ENCODE data around the gene GSTO2.

DNA sequence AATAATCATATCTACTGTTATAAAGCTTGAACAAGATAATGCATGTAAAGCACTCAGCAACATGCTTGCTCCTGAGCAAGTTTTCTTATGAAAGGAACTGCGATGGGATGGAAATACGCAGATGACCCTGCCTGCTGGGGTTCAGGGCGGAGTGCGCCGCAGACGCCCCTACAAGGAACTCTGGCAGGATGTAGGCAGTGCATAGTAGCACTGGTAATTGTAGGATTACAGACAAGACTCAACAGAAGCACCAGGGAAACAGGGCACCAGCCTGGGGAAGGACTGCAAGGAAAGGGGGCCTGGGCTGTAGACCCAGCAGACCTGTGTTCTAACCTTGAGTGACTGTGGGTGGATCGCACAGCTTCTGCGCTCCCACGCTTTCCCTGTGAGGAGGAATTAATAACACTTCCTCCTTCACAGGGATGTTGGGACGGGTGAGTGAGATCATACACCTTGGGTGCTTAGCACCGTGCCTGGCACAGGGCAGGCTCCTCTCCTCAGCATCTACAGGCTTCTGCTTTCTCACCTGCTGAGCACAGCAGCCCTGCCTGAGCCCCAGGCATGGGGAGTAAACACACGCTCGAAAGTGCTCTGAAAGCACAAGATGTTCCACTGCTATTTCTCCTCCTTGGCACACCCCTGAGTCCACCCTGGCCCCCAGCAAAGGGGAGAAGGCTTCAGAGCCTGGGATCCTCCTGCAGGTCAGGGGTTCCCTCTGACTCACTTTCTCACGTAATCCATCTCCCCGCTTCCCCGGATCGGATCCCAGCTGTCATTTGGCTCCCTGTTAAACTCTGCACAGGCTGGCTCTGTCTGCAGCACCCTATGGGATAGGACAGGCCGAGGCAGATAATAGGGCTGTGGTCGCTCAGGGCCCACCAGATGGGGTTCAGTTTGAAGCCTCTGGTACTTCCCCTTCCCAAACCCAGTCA, 50.1 kb downstream of the GSTO2 start:
- TF ChIP-seq ZNF354C (tag by site-specific recombination; IDR thresholded peaks at IDR 0.05; ENCODE audit: borderline replicate concordance, low read depth) (no peak), ZBTB20 (tag by site-specific recombination; IDR thresholded peaks at IDR 0.05) (no peak), YY1 (tag by site-specific recombination; IDR thresholded peaks at IDR 0.05) (no peak), ZNF175 (tag by site-specific recombination; IDR thresholded peaks at IDR 0.05) (no peak), ZBTB21 (tag by site-specific recombination; IDR thresholded peaks at IDR 0.05) (no peak), TCF7L2 (IDR thresholded peaks at IDR 0.05; ENCODE audit: borderline replicate concordance, low read depth, low read length) (no peak)
- TF ChIP-seq, protein P1, sequence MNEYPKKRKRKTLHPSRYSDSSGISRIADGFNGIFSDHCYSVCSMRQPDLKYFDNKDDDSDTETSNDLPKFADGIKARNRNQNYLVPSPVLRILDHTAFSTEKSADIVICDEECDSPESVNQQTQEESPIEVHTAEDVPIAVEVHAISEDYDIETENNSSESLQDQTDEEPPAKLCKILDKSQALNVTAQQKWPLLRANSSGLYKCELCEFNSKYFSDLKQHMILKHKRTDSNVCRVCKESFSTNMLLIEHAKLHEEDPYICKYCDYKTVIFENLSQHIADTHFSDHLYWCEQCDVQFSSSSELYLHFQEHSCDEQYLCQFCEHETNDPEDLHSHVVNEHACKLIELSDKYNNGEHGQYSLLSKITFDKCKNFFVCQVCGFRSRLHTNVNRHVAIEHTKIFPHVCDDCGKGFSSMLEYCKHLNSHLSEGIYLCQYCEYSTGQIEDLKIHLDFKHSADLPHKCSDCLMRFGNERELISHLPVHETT (tag by site-specific recombination; IDR thresholded peaks at IDR 0.05): no peak
- TF ChIP-seq, protein P2, sequence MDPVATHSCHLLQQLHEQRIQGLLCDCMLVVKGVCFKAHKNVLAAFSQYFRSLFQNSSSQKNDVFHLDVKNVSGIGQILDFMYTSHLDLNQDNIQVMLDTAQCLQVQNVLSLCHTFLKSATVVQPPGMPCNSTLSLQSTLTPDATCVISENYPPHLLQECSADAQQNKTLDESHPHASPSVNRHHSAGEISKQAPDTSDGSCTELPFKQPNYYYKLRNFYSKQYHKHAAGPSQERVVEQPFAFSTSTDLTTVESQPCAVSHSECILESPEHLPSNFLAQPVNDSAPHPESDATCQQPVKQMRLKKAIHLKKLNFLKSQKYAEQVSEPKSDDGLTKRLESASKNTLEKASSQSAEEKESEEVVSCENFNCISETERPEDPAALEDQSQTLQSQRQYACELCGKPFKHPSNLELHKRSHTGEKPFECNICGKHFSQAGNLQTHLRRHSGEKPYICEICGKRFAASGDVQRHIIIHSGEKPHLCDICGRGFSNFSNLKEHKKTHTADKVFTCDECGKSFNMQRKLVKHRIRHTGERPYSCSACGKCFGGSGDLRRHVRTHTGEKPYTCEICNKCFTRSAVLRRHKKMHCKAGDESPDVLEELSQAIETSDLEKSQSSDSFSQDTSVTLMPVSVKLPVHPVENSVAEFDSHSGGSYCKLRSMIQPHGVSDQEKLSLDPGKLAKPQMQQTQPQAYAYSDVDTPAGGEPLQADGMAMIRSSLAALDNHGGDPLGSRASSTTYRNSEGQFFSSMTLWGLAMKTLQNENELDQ (tag by site-specific recombination; IDR thresholded peaks at IDR 0.05; ENCODE audit: low read depth): no peak
- TF ChIP-seq, protein P3, sequence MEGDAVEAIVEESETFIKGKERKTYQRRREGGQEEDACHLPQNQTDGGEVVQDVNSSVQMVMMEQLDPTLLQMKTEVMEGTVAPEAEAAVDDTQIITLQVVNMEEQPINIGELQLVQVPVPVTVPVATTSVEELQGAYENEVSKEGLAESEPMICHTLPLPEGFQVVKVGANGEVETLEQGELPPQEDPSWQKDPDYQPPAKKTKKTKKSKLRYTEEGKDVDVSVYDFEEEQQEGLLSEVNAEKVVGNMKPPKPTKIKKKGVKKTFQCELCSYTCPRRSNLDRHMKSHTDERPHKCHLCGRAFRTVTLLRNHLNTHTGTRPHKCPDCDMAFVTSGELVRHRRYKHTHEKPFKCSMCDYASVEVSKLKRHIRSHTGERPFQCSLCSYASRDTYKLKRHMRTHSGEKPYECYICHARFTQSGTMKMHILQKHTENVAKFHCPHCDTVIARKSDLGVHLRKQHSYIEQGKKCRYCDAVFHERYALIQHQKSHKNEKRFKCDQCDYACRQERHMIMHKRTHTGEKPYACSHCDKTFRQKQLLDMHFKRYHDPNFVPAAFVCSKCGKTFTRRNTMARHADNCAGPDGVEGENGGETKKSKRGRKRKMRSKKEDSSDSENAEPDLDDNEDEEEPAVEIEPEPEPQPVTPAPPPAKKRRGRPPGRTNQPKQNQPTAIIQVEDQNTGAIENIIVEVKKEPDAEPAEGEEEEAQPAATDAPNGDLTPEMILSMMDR (tag by site-specific recombination; IDR thresholded peaks at IDR 0.05): no peak
